Measurements from ENCODE around the gene PSMA5.

- no peak for TF ChIP-seq YY1 (IDR thresholded peaks at IDR 0.05; ENCODE audit: insufficient read depth, insufficient read length)
- no peak for TF ChIP-seq ZNF274 (IDR thresholded peaks at IDR 0.05; ENCODE audit: low read depth, low read length)
- TF ChIP-seq SUZ12 (IDR thresholded peaks at IDR 0.05; ENCODE audit: extremely low read depth, insufficient read depth, insufficient read length) = no peak
These were observed 21.3 kb upstream of the PSMA5 start for GRCh38 chr1:109447524-109447923.
